ENCODE data around the gene STAG1.

- TF ChIP-seq CTCF (conservative IDR thresholded peaks at IDR 0.05; ENCODE audit: low read length) (no peak), EZH2phosphoT487 (IDR thresholded peaks at IDR 0.05; ENCODE audit: borderline replicate concordance) (no peak)
These were observed 38.2 kb downstream of the STAG1 start for GRCh38 chr3:136714020-136714419.

Data from Loucy (cell line).